K562 (cell line): ENCODE measurements around the gene TNKS2. TPM values are rescaled to one million over a fixed set of nuclear protein-coding genes. Genes with fewer than 3 reads are reported as not detected.

Experiments
- ATAC-seq: fragments of 200-7000 bp; cut with Tn5 transposase; 3 replicates; pipeline ENCODE4 v1.9.1; 2020; ENCODE audit warnings: moderate library complexity
- BruUV-seq: library from RNA; stranded (reverse); fragments of 400-500 nt; replicated peaks from 2 replicates; lab custom pipeline; 2021; lab: Mats Ljungman, UMichigan
- CTCF ChIA-PET: fragments of 300-600 bp; formaldehyde crosslinking; extraction: SDS; loops from one replicate; lab custom pipeline; 2021; ENCODE audit warnings: low intra/inter-chr PET ratio; lab: Yijun Ruan, JAX
- POLR2A ChIA-PET: fragments of 300-600, 350-650 bp; sonication (Branson Sonifier 250); formaldehyde crosslinking; extraction: SDS; loops from one replicate; lab custom pipeline; 2021; ENCODE audit warnings: antibody characterized with exemption, inconsistent platforms; lab: Yijun Ruan, JAX
- DNase-seq, 4 experiments: peaks; one replicate each; pipeline versions ENCODE4 v3.0.0 to v3.0.0-alpha.2; 2011 to 2018; ENCODE audit warnings: low spot score in 3 of 4, mixed read lengths in 3 of 4; ENCODE audit errors: extremely low read depth in 1 of 4
- FAIRE-seq: peaks from 2 replicates; lab custom pipeline; 2011; peaks lifted over from hg19 to GRCh38; lab: Jason Lieb, UNC
- H2AFZ ChIP-seq: 2 replicates; pipeline ENCODE4 v1.6.0; 2011; ENCODE audit warnings: low read depth, low read length, control low read depth, inconsistent platforms
- H3K27ac ChIP-seq: fragments of 200-600 bp; 3 replicates; pipeline ENCODE4 v1.8.0; 2011; ENCODE audit warnings: low read depth, mild to moderate bottlenecking, control low read depth, inconsistent platforms, low read length, moderate library complexity, mixed read lengths; ENCODE audit errors: extremely low read depth
- H3K27me3 ChIP-seq, 2 experiments: fragments of 300-600 bp in 1 of 2; 2 replicates in 1 of 2; 3 replicates in 1 of 2; pipeline versions ENCODE4 v1.6.0 to v1.8.0; 2011; ENCODE audit warnings: inconsistent platforms in 2 of 2, low read length in 2 of 2, mild to moderate bottlenecking in 1 of 2, mixed read lengths in 1 of 2, moderate library complexity in 1 of 2; ENCODE audit not compliant: control insufficient read depth in 2 of 2, insufficient read depth in 2 of 2
- H3K36me3 ChIP-seq: fragments of 300-600 bp; 3 replicates; pipeline ENCODE4 v1.8.0; 2011; ENCODE audit warnings: mild to moderate bottlenecking, low read length, inconsistent platforms; ENCODE audit not compliant: control insufficient read depth, insufficient read depth
- H3K4me1 ChIP-seq, 2 experiments: fragments of 200-600 bp in 1 of 2; replicated peaks in 1 of 2; 2 replicates in 1 of 2; 3 replicates in 1 of 2; pipeline versions ENCODE4 v1.5.1 to v1.8.0; 2011; ENCODE audit warnings: inconsistent platforms in 2 of 2, low read length in 2 of 2, mild to moderate bottlenecking in 1 of 2, mixed read lengths in 1 of 2, moderate library complexity in 1 of 2; ENCODE audit not compliant: control insufficient read depth in 2 of 2, insufficient read depth in 2 of 2
- H3K4me2 ChIP-seq: 2 replicates; pipeline ENCODE4 v1.6.1; 2011; ENCODE audit warnings: low read length, control low read depth, inconsistent platforms, mixed read lengths; ENCODE audit not compliant: insufficient read depth
- H3K4me3 ChIP-seq: fragments of 200-600 bp; sonication (generic), shearing (Covaris generic); 2 replicates; pipeline ENCODE4 v1.5.1; 2016; ENCODE audit warnings: control low read depth, inconsistent platforms
- H3K79me2 ChIP-seq: fragments of 200-600 bp; 3 replicates; pipeline ENCODE4 v1.8.0; 2011; ENCODE audit warnings: low read length, inconsistent platforms; ENCODE audit not compliant: control insufficient read depth, insufficient read depth
- H3K9ac ChIP-seq, 2 experiments: 2 replicates each; pipeline versions ENCODE4 v1.6.0 to v1.6.1; 2011; ENCODE audit warnings: low read depth in 2 of 2, low read length in 2 of 2, control low read depth in 1 of 2, inconsistent platforms in 1 of 2, mild to moderate bottlenecking in 1 of 2, mixed read lengths in 1 of 2; ENCODE audit not compliant: insufficient read depth in 1 of 2
- H3K9me1 ChIP-seq: one replicate; pipeline ENCODE4 v1.6.0; 2011; ENCODE audit warnings: inconsistent platforms, mild to moderate bottlenecking, low read length, moderate library complexity; ENCODE audit not compliant: control insufficient read depth, insufficient read depth
- H3K9me3 ChIP-seq: replicated peaks from 2 replicates; pipeline ENCODE4 v1.5.1; 2011; ENCODE audit warnings: low read depth, low read length, inconsistent platforms; ENCODE audit not compliant: control insufficient read depth, insufficient read depth
- H4K20me1 ChIP-seq: replicated peaks from 2 replicates; pipeline ENCODE4 v1.6.1; 2011; ENCODE audit warnings: low read length, inconsistent platforms, mixed read lengths; ENCODE audit not compliant: control insufficient read depth, insufficient read depth
- BCOR ChIP-seq: fragments of 450-650 bp; IDR thresholded peaks from 2 replicates; pipeline ENCODE4 v1.6.1; 2016
- HDAC1 ChIP-seq, 2 experiments: fragments of 450-650 bp; IDR thresholded peaks; 2 replicates each; pipeline ENCODE4 v1.6.1; 2016 to 2017; ENCODE audit warnings: inconsistent platforms in 1 of 2, mild to moderate bottlenecking in 1 of 2, moderate library complexity in 1 of 2
- HNRNPL ChIP-seq: fragments of 200-400 bp; formaldehyde crosslinking; IDR thresholded peaks from 2 replicates; pipeline ENCODE4 v1.6.1; 2017; ENCODE audit warnings: low read depth, mild to moderate bottlenecking, low read length
- NCOA4 ChIP-seq: fragments of 450-650 bp; IDR thresholded peaks from 2 replicates; pipeline ENCODE4 v1.6.1; 2018; ENCODE audit warnings: mild to moderate bottlenecking; ENCODE audit not compliant: partially characterized antibody
- SMAD3 ChIP-seq: fragments of 450-650 bp; formaldehyde crosslinking; conservative IDR thresholded peaks from 2 replicates; pipeline ENCODE4 v1.4.0; 2020; ENCODE audit warnings: mild to moderate bottlenecking
- ZNF263 ChIP-seq: sonication (generic); formaldehyde crosslinking; IDR thresholded peaks from 2 replicates; pipeline ENCODE4 v1.8.0; 2022; ENCODE audit warnings: mild to moderate bottlenecking, missing genetic modification reagents, borderline replicate concordance
- WGBS: fragments of 100-300 bp; shearing (Covaris generic); methylation state at CpG from one replicate; pipeline ENCODE4 v1.1.6; 2016; ENCODE audit warnings: low coverage, mixed read lengths; ENCODE audit not compliant: insufficient coverage; ENCODE audit errors: missing lambda C conversion rate; 5-methylcytosine and 5-hydroxymethylcytosine counted together
- in situ Hi-C: fragments of 300-500 bp; cut with MboI; formaldehyde crosslinking; loops from 4 replicates; pipeline ENCODE4 v1.15.0; 2018; ENCODE audit warnings: inconsistent platforms, mixed read lengths
- intact Hi-C: fragments of 100-400 bp; cut with micrococcal nuclease; formaldehyde crosslinking; loops from 2 replicates; pipeline ENCODE4 v1.14.2; 2022
- polyA plus RNA-seq, 8 experiments: library from polyadenylated mRNA; depleted of rRNA in 4 of 8; stranded (reverse) in 5 of 8; unstranded in 3 of 8; fragments of >200 nt; fragmentation: Nextera tagmentation in 2 of 8; fragmentation: Illumina TruSeq in 1 of 8; extraction: Ambion mirVana in 2 of 8; extraction: Trizol in 1 of 8; gene quantifications; 2 replicates each; pipeline versions ENCODE4 v1.2.1 to v1.2.3, GENCODE V29; 2011 to 2014; ENCODE audit warnings: inconsistent platforms in 1 of 8, missing spikeins in 1 of 8
- total RNA-seq, 7 experiments: library from RNA; depleted of rRNA in 6 of 7; stranded (reverse); fragments of >200 nt in 6 of 7; fragmentation: Illumina TruSeq in 2 of 7; extraction: Trizol in 2 of 7; gene quantifications; 2 replicates each; pipeline versions ENCODE4 v1.2.1 to v1.2.3, GENCODE V29; 2011 to 2021; ENCODE audit warnings: low replicate concordance in 1 of 7
- TF ChIP-seq, protein P1 (sequence below): fragments of 200-800 bp; sonication (Bioruptor generic); IDR thresholded peaks from 2 replicates; pipeline ENCODE4 v1.6.1; 2016; ENCODE audit warnings: missing genetic modification characterization, missing compliant biosample characterization
- TF ChIP-seq, protein P2 (sequence below): fragments of 450-650 bp; IDR thresholded peaks from 2 replicates; pipeline ENCODE4 v1.6.1; 2016
- TF ChIP-seq, protein P3 (sequence below), 3 experiments: IDR thresholded peaks in 2 of 3; conservative IDR thresholded peaks in 1 of 3; 2 replicates each; pipeline ENCODE4 v1.5.1; 2011 to 2012; ENCODE audit warnings: low read length in 3 of 3, mild to moderate bottlenecking in 3 of 3, control low read depth in 2 of 3, improper control_type of control experiment in 1 of 3, inconsistent platforms in 1 of 3, low read depth in 1 of 3, mixed read lengths in 1 of 3, moderate library complexity in 1 of 3; ENCODE audit not compliant: insufficient read depth in 2 of 3

The TNKS2 gene
- total and polyA plus RNA-seq, 9 of the 15 experiments (the other 6 are each of a cell fraction or from before 2014, with no cell fraction given), result 3.5 to 19.8 (median 8.6) TPM

DNA sequence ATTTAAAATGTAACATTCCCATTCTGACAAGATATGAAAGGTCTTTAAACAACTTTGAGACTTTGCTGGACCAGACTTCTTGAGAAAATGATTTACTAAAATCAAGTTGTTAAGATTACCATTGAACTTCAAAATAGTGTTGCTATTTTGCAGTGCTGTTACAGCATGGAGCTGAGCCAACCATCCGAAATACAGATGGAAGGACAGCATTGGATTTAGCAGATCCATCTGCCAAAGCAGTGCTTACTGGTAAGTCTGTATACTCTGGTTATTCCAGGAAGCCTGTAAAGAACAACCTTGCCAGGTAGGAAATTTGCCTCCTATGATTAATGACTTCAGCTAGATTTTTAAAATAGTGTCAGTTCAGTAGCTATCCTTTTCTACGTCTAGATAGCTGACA is 18.8 kb downstream of the TNKS2 start:
- peaks cover 74% of the 10 kb centered on the region for H3K36me3 ChIP-seq
- H3K79me2 ChIP-seq, result no peaks in the 10 kb centered on the region; the same call in 2 of the 3 replicates
- FAIRE-seq (no peak), ATAC-seq (no peak), DNase-seq (no peak)
- intact Hi-C loops (no loop called here), in situ Hi-C loops (no loop called here)
- ChIA-PET POLR2A (no interaction called here), CTCF (no interaction called here)
- no peak overlapping the region for H3K4me3 ChIP-seq
- TF ChIP-seq, protein P1, sequence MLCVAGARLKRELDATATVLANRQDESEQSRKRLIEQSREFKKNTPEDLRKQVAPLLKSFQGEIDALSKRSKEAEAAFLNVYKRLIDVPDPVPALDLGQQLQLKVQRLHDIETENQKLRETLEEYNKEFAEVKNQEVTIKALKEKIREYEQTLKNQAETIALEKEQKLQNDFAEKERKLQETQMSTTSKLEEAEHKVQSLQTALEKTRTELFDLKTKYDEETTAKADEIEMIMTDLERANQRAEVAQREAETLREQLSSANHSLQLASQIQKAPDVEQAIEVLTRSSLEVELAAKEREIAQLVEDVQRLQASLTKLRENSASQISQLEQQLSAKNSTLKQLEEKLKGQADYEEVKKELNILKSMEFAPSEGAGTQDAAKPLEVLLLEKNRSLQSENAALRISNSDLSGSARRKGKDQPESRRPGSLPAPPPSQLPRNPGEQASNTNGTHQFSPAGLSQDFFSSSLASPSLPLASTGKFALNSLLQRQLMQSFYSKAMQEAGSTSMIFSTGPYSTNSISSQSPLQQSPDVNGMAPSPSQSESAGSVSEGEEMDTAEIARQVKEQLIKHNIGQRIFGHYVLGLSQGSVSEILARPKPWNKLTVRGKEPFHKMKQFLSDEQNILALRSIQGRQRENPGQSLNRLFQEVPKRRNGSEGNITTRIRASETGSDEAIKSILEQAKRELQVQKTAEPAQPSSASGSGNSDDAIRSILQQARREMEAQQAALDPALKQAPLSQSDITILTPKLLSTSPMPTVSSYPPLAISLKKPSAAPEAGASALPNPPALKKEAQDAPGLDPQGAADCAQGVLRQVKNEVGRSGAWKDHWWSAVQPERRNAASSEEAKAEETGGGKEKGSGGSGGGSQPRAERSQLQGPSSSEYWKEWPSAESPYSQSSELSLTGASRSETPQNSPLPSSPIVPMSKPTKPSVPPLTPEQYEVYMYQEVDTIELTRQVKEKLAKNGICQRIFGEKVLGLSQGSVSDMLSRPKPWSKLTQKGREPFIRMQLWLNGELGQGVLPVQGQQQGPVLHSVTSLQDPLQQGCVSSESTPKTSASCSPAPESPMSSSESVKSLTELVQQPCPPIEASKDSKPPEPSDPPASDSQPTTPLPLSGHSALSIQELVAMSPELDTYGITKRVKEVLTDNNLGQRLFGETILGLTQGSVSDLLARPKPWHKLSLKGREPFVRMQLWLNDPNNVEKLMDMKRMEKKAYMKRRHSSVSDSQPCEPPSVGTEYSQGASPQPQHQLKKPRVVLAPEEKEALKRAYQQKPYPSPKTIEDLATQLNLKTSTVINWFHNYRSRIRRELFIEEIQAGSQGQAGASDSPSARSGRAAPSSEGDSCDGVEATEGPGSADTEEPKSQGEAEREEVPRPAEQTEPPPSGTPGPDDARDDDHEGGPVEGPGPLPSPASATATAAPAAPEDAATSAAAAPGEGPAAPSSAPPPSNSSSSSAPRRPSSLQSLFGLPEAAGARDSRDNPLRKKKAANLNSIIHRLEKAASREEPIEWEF (CRISPR knock-in tag), result no peak
- TF ChIP-seq SMAD3 (CRISPR knock-in tag), result no peak
- TF ChIP-seq HNRNPL, result no peak
- TF ChIP-seq, protein P2, sequence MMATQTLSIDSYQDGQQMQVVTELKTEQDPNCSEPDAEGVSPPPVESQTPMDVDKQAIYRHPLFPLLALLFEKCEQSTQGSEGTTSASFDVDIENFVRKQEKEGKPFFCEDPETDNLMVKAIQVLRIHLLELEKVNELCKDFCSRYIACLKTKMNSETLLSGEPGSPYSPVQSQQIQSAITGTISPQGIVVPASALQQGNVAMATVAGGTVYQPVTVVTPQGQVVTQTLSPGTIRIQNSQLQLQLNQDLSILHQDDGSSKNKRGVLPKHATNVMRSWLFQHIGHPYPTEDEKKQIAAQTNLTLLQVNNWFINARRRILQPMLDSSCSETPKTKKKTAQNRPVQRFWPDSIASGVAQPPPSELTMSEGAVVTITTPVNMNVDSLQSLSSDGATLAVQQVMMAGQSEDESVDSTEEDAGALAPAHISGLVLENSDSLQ, result no peak
- TF ChIP-seq, protein P3, sequence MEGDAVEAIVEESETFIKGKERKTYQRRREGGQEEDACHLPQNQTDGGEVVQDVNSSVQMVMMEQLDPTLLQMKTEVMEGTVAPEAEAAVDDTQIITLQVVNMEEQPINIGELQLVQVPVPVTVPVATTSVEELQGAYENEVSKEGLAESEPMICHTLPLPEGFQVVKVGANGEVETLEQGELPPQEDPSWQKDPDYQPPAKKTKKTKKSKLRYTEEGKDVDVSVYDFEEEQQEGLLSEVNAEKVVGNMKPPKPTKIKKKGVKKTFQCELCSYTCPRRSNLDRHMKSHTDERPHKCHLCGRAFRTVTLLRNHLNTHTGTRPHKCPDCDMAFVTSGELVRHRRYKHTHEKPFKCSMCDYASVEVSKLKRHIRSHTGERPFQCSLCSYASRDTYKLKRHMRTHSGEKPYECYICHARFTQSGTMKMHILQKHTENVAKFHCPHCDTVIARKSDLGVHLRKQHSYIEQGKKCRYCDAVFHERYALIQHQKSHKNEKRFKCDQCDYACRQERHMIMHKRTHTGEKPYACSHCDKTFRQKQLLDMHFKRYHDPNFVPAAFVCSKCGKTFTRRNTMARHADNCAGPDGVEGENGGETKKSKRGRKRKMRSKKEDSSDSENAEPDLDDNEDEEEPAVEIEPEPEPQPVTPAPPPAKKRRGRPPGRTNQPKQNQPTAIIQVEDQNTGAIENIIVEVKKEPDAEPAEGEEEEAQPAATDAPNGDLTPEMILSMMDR (IDR thresholded peaks at IDR 0.05 in 2 of 3, conservative IDR thresholded peaks at IDR 0.05 in 1 of 3; ENCODE audit: insufficient read depth in 2 of 3, low read depth in 1 of 3, low read length in 3 of 3), result no peak
- no peak for TF ChIP-seq NCOA4
- no peak for TF ChIP-seq ZNF263 (CRISPR knock-in tag)
- TF ChIP-seq BCOR, result no peak
- TF ChIP-seq HDAC1 (IDR thresholded peaks at IDR 0.05), result no peak
- H3K27me3 ChIP-seq, result no peaks in the 10 kb centered on the region
- no peaks in the 10 kb centered on the region for H3K9me3 ChIP-seq
- H3K4me1 ChIP-seq, result no peaks in the 10 kb centered on the region; a peak in 1 of 5 replicates
- WGBS, result 72% methylated on average over 2 of the region's 2 CpGs
- H2AFZ ChIP-seq, result no peak overlapping the region
- H3K9me1 ChIP-seq, result no peaks in the 10 kb centered on the region
- H3K4me2 ChIP-seq, result no peak overlapping the region
- H3K9ac ChIP-seq, result no peak overlapping the region
- H3K27ac ChIP-seq, result no peak overlapping the region
- BruUV-seq, result no TSS peak
- no peaks in the 10 kb centered on the region; the same call in 1 of the 2 replicates for H4K20me1 ChIP-seq
